Vagina (tissue), 2 donors: ENCODE results near the gene SLC26A11.

Source experiments
- CTCF ChIP-seq, 3 experiments: fragments of 450-650 bp in 2 of 3; fragments of 200-600 bp in 1 of 3; sonication (generic) in 1 of 3; IDR thresholded peaks; one replicate each; pipeline ENCODE4 v1.5.1; 2017 to 2019; ENCODE audit warnings: antibody characterized with exemption in 3 of 3, mild to moderate bottlenecking in 2 of 3, moderate library complexity in 2 of 3
- POLR2A ChIP-seq, 2 donors: fragments of 450-650 bp; IDR thresholded peaks; one replicate each; pipeline ENCODE4 v1.6.1; 2017; ENCODE audit warnings: antibody characterized with exemption in 2 of 2, mild to moderate bottlenecking in 2 of 2, moderate library complexity in 2 of 2
- POLR2AphosphoS5 ChIP-seq, 2 donors: sonication (generic); formaldehyde crosslinking; IDR thresholded peaks; one replicate each; pipeline ENCODE4 v1.9.0; 2017; ENCODE audit warnings: antibody characterized with exemption in 2 of 2, mild to moderate bottlenecking in 2 of 2, low read depth in 1 of 2; ENCODE audit not compliant: insufficient read depth in 1 of 2

DNA sequence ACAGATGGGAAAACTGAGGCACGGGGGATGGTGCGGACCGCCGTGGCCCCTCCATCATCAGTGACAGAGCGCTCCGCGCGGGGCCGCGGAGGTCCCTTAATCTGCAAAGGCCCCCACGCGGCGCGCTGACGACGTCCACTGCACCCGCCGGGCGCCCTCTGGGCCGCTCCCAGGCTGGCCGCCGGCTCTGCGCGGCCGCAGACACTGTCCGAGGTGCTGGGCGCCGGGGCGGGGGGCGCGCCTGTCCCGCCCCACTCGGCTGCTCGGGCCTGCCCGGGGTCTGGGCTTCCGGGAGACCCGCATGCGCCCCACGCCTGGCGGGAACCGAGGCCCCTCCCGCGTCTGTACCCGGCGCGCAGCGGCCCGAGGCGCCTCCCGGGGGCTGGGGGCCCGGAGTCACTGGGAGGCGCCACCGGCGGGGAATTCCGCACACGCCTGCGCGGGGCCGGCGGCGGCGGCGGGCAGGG is 39.9 kb downstream of the SLC26A11 start:
- TF ChIP-seq CTCF (IDR thresholded peaks at IDR 0.05), result no peak
- peak in 1 of 2 donors; percentile 27 for TF ChIP-seq POLR2A (IDR thresholded peaks at IDR 0.05)
- no peak for TF ChIP-seq POLR2AphosphoS5 (IDR thresholded peaks at IDR 0.05; ENCODE audit: insufficient read depth in 1 of 2, low read depth in 1 of 2)
